GM15510 (cell line): Measurements from ENCODE around the gene SRSF3.

ENCODE experiments used
- POLR2A ChIP-seq: IDR thresholded peaks from 3 replicates; pipeline ENCODE4 v1.6.1; 2011; ENCODE audit warnings: borderline replicate concordance; ENCODE audit not compliant: insufficient read length; ENCODE audit errors: extremely low read depth

SRSF3 gene

GRCh38 chr6:36596356-36596755 lies 2.2 kb downstream of the SRSF3 start:
- TF ChIP-seq POLR2A: no peak

- no peak for TF ChIP-seq POLR2A
Observed at GRCh38 chr6:36597775-36598174, 3.6 kb downstream of the SRSF3 start.

- TF ChIP-seq POLR2A: no peak
Observed at GRCh38 chr6:36598326-36598725, 4.2 kb downstream of the SRSF3 start.

- TF ChIP-seq POLR2A: no peak
Observed at GRCh38 chr6:36598739-36599318, 4.7 kb downstream of the SRSF3 start.

GRCh38 chr6:36599791-36600209 lies 5.6 kb downstream of the SRSF3 start:
- TF ChIP-seq POLR2A: no peak

- no peak for TF ChIP-seq POLR2A
Observed at GRCh38 chr6:36600564-36601146, 6.5 kb downstream of the SRSF3 start.

GRCh38 chr6:36603222-36604089 lies 9.3 kb downstream of the SRSF3 start:
- TF ChIP-seq POLR2A: no peak

GRCh38 chr6:36604090-36605060 lies 10.2 kb downstream of the SRSF3 start:
- no peak for TF ChIP-seq POLR2A

- no peak for TF ChIP-seq POLR2A
Observed at GRCh38 chr6:36605143-36605542, 11.0 kb downstream of the SRSF3 start.

GRCh38 chr6:36605560-36606391 lies 11.6 kb downstream of the SRSF3 start:
- no peak for TF ChIP-seq POLR2A

- no peak for TF ChIP-seq POLR2A
Observed at GRCh38 chr6:36607683-36608386, 13.7 kb downstream of the SRSF3 start.

GRCh38 chr6:36608788-36609563 lies 14.8 kb downstream of the SRSF3 start:
- TF ChIP-seq POLR2A: no peak
